ENCODE measurements around the gene HEXB. TPM values are rescaled to one million over a fixed set of nuclear protein-coding genes. Genes with fewer than 3 reads are reported as not detected.

HEXB gene
- total and polyA plus RNA-seq, 9 of the 15 experiments (the other 6 are each of a cell fraction or from before 2014, with no cell fraction given): 22.9 to 158 (median 108) TPM

- TF ChIP-seq, protein P1, sequence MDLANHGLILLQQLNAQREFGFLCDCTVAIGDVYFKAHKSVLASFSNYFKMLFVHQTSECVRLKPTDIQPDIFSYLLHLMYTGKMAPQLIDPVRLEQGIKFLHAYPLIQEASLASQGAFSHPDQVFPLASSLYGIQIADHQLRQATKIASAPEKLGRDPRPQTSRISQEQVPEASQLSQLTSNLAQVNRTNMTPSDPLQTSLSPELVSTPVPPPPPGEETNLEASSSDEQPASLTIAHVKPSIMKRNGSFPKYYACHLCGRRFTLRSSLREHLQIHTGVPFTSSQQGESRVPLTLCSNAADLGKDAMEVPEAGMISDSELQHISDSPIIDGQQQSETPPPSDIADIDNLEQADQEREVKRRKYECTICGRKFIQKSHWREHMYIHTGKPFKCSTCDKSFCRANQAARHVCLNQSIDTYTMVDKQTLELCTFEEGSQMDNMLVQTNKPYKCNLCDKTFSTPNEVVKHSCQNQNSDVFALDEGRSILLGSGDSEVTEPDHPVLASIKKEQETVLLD (IDR thresholded peaks at IDR 0.05): no peak
- TF ChIP-seq CREB3L1 (IDR thresholded peaks at IDR 0.05; ENCODE audit: borderline replicate concordance, low read depth) (0 out of 2 replicates have a peak, but pooled peaks have one; percentile 48), MAFK (IDR thresholded peaks at IDR 0.05; ENCODE audit: low read length) (no peak), ZNF282 (CRISPR knock-in tag; IDR thresholded peaks at IDR 0.05) (0 out of 2 replicates have a peak, but pooled peaks have one; percentile 55), ZKSCAN3 (CRISPR knock-in tag; IDR thresholded peaks at IDR 0.05) (no peak), NONO (IDR thresholded peaks at IDR 0.05; ENCODE audit: low read depth in 2 of 2, low read length in 1 of 2) (peak; percentile 20 to 95; a peak in 2 of 4 replicates), THRAP3 (IDR thresholded peaks at IDR 0.05; ENCODE audit: borderline replicate concordance) (no peak), ETS2 (tag; IDR thresholded peaks at IDR 0.05; ENCODE audit: borderline replicate concordance, poor library complexity, severe bottlenecking) (no peak), BCOR (IDR thresholded peaks at IDR 0.05) (peak; percentile 66; the same call in 1 of the 2 replicates), MCM3 (IDR thresholded peaks at IDR 0.05) (no peak), ZFX (CRISPR knock-in tag; IDR thresholded peaks at IDR 0.05) (peak; percentile 96), CBX5 (IDR thresholded peaks at IDR 0.05; ENCODE audit: borderline replicate concordance, low read depth) (no peak), CREBBP (IDR thresholded peaks at IDR 0.05; ENCODE audit: low read depth, low read length) (no peak), ARID3B (CRISPR knock-in tag; IDR thresholded peaks at IDR 0.05; ENCODE audit: borderline replicate concordance) (no peak)
- TF ChIP-seq, protein P2, sequence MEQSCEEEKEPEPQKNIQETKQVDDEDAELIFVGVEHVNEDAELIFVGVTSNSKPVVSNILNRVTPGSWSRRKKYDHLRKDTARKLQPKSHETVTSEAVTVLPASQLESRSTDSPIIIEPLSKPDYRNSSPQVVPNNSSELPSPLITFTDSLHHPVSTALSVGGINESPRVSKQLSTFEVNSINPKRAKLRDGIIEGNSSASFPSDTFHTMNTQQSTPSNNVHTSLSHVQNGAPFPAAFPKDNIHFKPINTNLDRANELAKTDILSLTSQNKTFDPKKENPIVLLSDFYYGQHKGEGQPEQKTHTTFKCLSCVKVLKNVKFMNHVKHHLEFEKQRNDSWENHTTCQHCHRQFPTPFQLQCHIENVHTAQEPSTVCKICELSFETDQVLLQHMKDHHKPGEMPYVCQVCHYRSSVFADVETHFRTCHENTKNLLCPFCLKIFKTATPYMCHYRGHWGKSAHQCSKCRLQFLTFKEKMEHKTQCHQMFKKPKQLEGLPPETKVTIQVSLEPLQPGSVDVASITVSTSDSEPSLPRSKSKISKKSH (CRISPR knock-in tag; IDR thresholded peaks at IDR 0.05): no peak
- TF ChIP-seq, protein P3, sequence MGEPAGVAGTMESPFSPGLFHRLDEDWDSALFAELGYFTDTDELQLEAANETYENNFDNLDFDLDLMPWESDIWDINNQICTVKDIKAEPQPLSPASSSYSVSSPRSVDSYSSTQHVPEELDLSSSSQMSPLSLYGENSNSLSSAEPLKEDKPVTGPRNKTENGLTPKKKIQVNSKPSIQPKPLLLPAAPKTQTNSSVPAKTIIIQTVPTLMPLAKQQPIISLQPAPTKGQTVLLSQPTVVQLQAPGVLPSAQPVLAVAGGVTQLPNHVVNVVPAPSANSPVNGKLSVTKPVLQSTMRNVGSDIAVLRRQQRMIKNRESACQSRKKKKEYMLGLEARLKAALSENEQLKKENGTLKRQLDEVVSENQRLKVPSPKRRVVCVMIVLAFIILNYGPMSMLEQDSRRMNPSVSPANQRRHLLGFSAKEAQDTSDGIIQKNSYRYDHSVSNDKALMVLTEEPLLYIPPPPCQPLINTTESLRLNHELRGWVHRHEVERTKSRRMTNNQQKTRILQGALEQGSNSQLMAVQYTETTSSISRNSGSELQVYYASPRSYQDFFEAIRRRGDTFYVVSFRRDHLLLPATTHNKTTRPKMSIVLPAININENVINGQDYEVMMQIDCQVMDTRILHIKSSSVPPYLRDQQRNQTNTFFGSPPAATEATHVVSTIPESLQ (CRISPR knock-in tag; IDR thresholded peaks at IDR 0.05): no peak
- TF ChIP-seq, protein P4, sequence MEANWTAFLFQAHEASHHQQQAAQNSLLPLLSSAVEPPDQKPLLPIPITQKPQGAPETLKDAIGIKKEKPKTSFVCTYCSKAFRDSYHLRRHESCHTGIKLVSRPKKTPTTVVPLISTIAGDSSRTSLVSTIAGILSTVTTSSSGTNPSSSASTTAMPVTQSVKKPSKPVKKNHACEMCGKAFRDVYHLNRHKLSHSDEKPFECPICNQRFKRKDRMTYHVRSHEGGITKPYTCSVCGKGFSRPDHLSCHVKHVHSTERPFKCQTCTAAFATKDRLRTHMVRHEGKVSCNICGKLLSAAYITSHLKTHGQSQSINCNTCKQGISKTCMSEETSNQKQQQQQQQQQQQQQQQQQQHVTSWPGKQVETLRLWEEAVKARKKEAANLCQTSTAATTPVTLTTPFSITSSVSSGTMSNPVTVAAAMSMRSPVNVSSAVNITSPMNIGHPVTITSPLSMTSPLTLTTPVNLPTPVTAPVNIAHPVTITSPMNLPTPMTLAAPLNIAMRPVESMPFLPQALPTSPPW (CRISPR knock-in tag; IDR thresholded peaks at IDR 0.05): no peak
Measured at GRCh38 chr5:74684900-74685851, at the start of gene HEXB (continued).
